Measurements from ENCODE around the gene NOTUM.
A peak's percentile ranks its signal among the peaks of the same experiment; 100 is the strongest.

NOTUM gene

DNA sequence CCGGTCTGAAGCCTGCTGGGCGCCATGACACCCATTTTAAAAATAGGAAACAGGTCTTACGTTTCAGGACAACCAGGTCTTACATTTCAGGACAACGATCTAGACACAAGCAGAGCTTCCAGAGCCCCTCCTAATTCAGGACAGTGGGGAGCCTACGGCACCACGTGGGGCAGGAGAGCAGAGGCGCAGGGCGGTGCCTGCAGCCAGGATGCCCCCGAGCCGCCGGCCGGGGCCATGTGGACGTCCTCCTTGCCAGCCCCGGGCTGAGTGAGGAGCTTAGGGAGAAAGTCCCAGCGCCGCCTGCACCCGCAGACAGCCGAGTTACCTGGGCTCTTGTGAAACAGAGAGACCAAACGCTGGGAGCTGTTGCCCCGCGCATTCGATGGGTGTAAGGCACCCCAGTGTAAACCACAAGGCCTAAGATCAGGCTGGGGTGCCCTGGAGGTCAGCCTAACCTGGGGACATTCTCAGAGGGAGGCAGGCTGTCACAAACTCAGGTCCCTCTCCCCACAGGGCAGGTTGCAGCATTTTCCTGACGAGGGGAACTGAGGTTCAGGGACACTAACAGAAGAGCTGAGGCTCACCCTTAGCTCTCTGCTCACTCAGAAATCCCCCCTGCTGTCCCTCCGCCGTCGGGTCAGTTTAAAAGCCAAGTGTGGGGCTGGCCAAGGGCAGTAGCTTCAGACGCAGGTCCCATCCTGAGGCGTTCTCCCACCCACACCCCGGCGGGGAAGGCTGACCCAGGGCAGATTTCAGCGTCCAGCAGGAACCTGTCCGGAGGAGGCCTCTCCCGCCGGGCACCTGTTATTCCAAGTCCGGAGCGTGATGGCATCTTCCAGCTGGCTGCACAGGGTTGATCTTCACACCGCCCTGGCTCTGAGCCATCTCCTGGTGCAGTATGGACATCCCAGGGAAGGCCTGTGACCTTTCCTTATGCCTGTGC lies 1.8 kb upstream of the NOTUM start (continued):
- TF ChIP-seq, protein P1, sequence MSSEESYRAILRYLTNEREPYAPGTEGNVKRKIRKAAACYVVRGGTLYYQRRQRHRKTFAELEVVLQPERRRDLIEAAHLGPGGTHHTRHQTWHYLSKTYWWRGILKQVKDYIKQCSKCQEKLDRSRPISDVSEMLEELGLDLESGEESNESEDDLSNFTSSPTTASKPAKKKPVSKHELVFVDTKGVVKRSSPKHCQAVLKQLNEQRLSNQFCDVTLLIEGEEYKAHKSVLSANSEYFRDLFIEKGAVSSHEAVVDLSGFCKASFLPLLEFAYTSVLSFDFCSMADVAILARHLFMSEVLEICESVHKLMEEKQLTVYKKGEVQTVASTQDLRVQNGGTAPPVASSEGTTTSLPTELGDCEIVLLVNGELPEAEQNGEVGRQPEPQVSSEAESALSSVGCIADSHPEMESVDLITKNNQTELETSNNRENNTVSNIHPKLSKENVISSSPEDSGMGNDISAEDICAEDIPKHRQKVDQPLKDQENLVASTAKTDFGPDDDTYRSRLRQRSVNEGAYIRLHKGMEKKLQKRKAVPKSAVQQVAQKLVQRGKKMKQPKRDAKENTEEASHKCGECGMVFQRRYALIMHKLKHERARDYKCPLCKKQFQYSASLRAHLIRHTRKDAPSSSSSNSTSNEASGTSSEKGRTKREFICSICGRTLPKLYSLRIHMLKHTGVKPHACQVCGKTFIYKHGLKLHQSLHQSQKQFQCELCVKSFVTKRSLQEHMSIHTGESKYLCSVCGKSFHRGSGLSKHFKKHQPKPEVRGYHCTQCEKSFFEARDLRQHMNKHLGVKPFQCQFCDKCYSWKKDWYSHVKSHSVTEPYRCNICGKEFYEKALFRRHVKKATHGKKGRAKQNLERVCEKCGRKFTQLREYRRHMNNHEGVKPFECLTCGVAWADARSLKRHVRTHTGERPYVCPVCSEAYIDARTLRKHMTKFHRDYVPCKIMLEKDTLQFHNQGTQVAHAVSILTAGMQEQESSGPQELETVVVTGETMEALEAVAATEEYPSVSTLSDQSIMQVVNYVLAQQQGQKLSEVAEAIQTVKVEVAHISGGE (tag by site-specific recombination; conservative IDR thresholded peaks at IDR 0.05; ENCODE audit: low read depth): no peak
- TF ChIP-seq GLI2 (tag by site-specific recombination; IDR thresholded peaks at IDR 0.05; ENCODE audit: borderline replicate concordance, low read depth) (no peak), SP2 (tag by site-specific recombination; IDR thresholded peaks at IDR 0.05) (no peak), ZNF548 (tag by site-specific recombination; IDR thresholded peaks at IDR 0.05) (no peak)

DNA sequence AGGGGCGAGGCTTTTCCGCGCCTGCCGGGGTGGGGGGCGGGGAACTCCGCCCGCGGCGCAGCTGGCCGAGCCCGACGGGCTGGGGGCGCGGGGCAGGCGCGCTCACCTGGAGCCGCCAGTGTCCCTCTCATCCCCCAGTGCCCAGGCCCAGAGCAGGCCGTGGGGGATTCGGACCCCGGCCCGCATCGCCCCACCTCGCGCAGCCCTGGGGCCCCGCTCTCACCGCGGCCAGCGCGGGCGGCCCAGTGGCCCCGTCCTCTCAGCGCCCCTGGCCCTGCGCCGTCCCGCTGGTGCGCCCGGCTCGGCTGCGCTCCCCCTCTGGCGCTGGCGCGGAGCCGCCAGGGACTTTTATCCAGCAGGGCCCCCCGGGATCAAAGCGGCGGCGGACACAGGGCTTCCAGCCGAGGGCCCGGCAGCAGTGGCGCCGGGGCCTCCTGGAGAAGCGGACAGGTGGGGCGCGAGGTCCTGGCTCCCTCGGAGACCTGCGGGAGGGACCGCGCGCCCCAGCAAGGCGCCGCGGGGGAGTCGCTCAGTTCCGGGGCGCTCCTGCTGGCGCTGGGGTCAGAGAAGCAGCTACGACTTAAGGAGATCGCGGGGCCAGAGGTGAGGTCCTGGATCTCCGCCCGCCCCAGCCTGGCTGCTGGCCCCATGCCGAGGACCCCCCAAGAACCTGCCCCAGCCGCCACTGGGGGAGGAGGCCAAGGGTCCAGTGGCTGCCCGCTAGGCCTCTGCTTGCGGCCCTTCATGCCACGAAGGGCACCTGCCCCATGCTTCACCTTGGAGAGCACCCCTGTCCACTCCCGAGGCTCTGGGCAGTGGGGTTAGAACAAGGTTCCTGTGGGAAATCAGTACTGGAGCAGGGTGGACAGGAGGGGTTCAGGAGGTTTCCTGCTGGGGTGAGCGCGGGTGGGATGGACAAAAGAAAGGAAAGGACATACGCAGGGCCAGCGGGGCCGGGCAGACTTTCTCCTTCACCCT lies 823 bp upstream of the NOTUM start:
- POLR2A ChIA-PET: interaction anchor here (0.6 to 2.0 kb wide), 2 partner anchors 58 to 162 kb away, joined by 4 to 5 read pairs; no protein-coding TSS in a partner anchor
- Histone ChIP-seq H3K27ac (ENCODE audit: extremely low read depth, low read depth, low read length) (no peak overlapping the region), H3K4me3 (ENCODE audit: low read depth, low read length) (no peak overlapping the region), H3K36me3 (ENCODE audit: control insufficient read depth in 2 of 2, insufficient read depth in 1 of 2, low read length in 2 of 2) (no peaks in the 10 kb centered on the region), H3K4me1 (ENCODE audit: control insufficient read depth, insufficient read depth, low read length) (peaks cover 4% of the 10 kb centered on the region; the same call in 1 of the 2 replicates), H3K9me3 (ENCODE audit: control insufficient read depth, insufficient read depth, low read depth, low read length) (no peaks in the 10 kb centered on the region)
- CTCF ChIA-PET: interaction anchor here (1.1 to 3.0 kb wide), 4 partner anchors 43 to 65 kb away, joined by 3 to 105 read pairs (median 17); partner anchors contain the start of genes CENPX and LRRC45
- no peak for TF ChIP-seq ZNF211 (tag by site-specific recombination; IDR thresholded peaks at IDR 0.05; ENCODE audit: low read depth)
- TF ChIP-seq REST (tag by site-specific recombination; IDR thresholded peaks at IDR 0.05): peak; percentile 72; the same call in 1 of the 2 replicates
- TF ChIP-seq, protein P2, sequence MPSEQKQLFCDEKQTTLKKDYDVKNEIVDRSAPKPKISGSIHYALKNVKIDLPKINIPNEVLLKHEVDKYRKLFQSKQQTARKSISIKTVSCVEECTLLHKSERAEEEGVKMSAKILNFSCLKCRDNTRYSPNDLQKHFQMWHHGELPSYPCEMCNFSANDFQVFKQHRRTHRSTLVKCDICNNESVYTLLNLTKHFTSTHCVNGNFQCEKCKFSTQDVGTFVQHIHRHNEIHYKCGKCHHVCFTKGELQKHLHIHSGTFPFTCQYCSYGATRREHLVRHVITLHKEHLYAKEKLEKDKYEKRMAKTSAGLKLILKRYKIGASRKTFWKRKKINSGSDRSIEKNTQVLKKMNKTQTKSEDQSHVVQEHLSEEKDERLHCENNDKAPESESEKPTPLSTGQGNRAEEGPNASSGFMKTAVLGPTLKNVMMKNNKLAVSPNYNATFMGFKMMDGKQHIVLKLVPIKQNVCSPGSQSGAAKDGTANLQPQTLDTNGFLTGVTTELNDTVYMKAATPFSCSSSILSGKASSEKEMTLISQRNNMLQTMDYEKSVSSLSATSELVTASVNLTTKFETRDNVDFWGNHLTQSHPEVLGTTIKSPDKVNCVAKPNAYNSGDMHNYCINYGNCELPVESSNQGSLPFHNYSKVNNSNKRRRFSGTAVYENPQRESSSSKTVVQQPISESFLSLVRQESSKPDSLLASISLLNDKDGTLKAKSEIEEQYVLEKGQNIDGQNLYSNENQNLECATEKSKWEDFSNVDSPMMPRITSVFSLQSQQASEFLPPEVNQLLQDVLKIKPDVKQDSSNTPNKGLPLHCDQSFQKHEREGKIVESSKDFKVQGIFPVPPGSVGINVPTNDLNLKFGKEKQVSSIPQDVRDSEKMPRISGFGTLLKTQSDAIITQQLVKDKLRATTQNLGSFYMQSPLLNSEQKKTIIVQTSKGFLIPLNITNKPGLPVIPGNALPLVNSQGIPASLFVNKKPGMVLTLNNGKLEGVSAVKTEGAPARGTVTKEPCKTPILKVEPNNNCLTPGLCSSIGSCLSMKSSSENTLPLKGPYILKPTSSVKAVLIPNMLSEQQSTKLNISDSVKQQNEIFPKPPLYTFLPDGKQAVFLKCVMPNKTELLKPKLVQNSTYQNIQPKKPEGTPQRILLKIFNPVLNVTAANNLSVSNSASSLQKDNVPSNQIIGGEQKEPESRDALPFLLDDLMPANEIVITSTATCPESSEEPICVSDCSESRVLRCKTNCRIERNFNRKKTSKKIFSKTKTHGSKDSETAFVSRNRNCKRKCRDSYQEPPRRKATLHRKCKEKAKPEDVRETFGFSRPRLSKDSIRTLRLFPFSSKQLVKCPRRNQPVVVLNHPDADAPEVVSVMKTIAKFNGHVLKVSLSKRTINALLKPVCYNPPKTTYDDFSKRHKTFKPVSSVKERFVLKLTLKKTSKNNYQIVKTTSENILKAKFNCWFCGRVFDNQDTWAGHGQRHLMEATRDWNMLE (tag by site-specific recombination; conservative IDR thresholded peaks at IDR 0.05; ENCODE audit: low read depth): no peak
- TF ChIP-seq, protein P3, sequence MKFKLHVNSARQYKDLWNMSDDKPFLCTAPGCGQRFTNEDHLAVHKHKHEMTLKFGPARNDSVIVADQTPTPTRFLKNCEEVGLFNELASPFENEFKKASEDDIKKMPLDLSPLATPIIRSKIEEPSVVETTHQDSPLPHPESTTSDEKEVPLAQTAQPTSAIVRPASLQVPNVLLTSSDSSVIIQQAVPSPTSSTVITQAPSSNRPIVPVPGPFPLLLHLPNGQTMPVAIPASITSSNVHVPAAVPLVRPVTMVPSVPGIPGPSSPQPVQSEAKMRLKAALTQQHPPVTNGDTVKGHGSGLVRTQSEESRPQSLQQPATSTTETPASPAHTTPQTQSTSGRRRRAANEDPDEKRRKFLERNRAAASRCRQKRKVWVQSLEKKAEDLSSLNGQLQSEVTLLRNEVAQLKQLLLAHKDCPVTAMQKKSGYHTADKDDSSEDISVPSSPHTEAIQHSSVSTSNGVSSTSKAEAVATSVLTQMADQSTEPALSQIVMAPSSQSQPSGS (tag by site-specific recombination; IDR thresholded peaks at IDR 0.05; ENCODE audit: low read depth): no peak
- no peak for TF ChIP-seq ZNF202 (tag by site-specific recombination; IDR thresholded peaks at IDR 0.05; ENCODE audit: borderline replicate concordance)
- TF ChIP-seq GLI4 (tag by site-specific recombination; IDR thresholded peaks at IDR 0.05): no peak
- TF ChIP-seq, protein P4, sequence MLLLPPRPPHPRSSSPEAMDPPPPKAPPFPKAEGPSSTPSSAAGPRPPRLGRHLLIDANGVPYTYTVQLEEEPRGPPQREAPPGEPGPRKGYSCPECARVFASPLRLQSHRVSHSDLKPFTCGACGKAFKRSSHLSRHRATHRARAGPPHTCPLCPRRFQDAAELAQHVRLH (tag by site-specific recombination; IDR thresholded peaks at IDR 0.05): no peak
- TF ChIP-seq ZNF174 (tag by site-specific recombination; IDR thresholded peaks at IDR 0.05): no peak
- no peak for TF ChIP-seq ZNF623 (tag by site-specific recombination; IDR thresholded peaks at IDR 0.05)
- no peak for TF ChIP-seq ZNF549 (tag by site-specific recombination; IDR thresholded peaks at IDR 0.05)
- no peak for TF ChIP-seq ZFP37 (tag by site-specific recombination; IDR thresholded peaks at IDR 0.05)
- TF ChIP-seq PBX3 (CRISPR knock-in tag; IDR thresholded peaks at IDR 0.05): no peak

Measured in HEK293 (cell line).